K562 (cell line): ENCODE data around the gene SYVN1. TPM values are rescaled to one million over a fixed set of nuclear protein-coding genes. Genes with fewer than 3 reads are reported as not detected.

ENCODE experiments used
- BRF2 ChIP-seq: IDR thresholded peaks from 3 replicates; pipeline ENCODE4 v1.6.1; 2011; ENCODE audit warnings: borderline replicate concordance, mild to moderate bottlenecking; ENCODE audit not compliant: insufficient read length, insufficient read depth
- CCNT2 ChIP-seq: IDR thresholded peaks from 2 replicates; pipeline ENCODE4 v1.6.1; 2011; ENCODE audit warnings: borderline replicate concordance, low read depth, mild to moderate bottlenecking, moderate library complexity, mixed read lengths, low read length; ENCODE audit not compliant: insufficient read length; ENCODE audit errors: extremely low read depth
- CREB5 ChIP-seq: fragments of 250-450 bp; sonication (Bioruptor Pico); IDR thresholded peaks from 2 replicates; pipeline ENCODE4 v1.5.0; 2020; ENCODE audit warnings: mild to moderate bottlenecking
- DDX20 ChIP-seq: fragments of 450-650 bp; IDR thresholded peaks from 2 replicates; pipeline ENCODE4 v1.6.1; 2016; ENCODE audit warnings: missing genetic modification characterization, low read depth, mild to moderate bottlenecking, missing compliant biosample characterization, moderate library complexity
- ELF1 ChIP-seq: fragments of 200-800 bp; sonication (Bioruptor generic); IDR thresholded peaks from 2 replicates; pipeline ENCODE4 v1.6.1; 2016; ENCODE audit warnings: missing genetic modification characterization, missing compliant biosample characterization
- FOXA1 ChIP-seq: fragments of 450-650 bp; IDR thresholded peaks from 2 replicates; pipeline ENCODE4 v1.6.1; 2016; ENCODE audit warnings: mild to moderate bottlenecking, borderline replicate concordance
- GATAD2B ChIP-seq: fragments of 450-650 bp; IDR thresholded peaks from 2 replicates; pipeline ENCODE4 v1.6.1; 2017; ENCODE audit warnings: mild to moderate bottlenecking, borderline replicate concordance
- GTF2E2 ChIP-seq: fragments of 200-800 bp; sonication (Bioruptor generic); IDR thresholded peaks from 2 replicates; pipeline ENCODE4 v1.6.1; 2016; ENCODE audit warnings: missing genetic modification characterization, missing compliant biosample characterization
- GTF2F1 ChIP-seq: IDR thresholded peaks from 2 replicates; pipeline ENCODE4 v1.6.1; 2011; ENCODE audit warnings: low read depth, low read length, improper control_type of control experiment
- ID3 ChIP-seq, 2 experiments: fragments of 250-450 bp in 1 of 2; fragments of 450-650 bp in 1 of 2; sonication (Bioruptor Pico) in 1 of 2; IDR thresholded peaks; 2 replicates each; pipeline versions ENCODE4 v1.6.1 to v1.8.0; 2016 to 2021; ENCODE audit warnings: mild to moderate bottlenecking in 2 of 2, moderate library complexity in 2 of 2, missing compliant biosample characterization in 1 of 2, missing genetic modification characterization in 1 of 2
- KLF10 ChIP-seq: fragments of 250-450 bp; sonication (Bioruptor Pico); IDR thresholded peaks from 2 replicates; pipeline ENCODE4 v1.6.1; 2021; ENCODE audit warnings: matching md5 sums
- MAX ChIP-seq: sonication (generic); formaldehyde crosslinking; IDR thresholded peaks from 2 replicates; pipeline ENCODE4 v1.9.0; 2022; ENCODE audit warnings: mild to moderate bottlenecking, missing genetic modification reagents
- MTF1 ChIP-seq: fragments of 250-450 bp; sonication (Bioruptor Pico); IDR thresholded peaks from 2 replicates; pipeline ENCODE4 v1.9.0; 2021; ENCODE audit warnings: moderate library complexity, mild to moderate bottlenecking, inconsistent platforms, borderline replicate concordance
- POU5F1 ChIP-seq: fragments of 150-350 bp; IDR thresholded peaks from 2 replicates; pipeline ENCODE4 v1.6.1; 2014; ENCODE audit warnings: borderline replicate concordance, low read length, low read depth, mild to moderate bottlenecking; ENCODE audit not compliant: partially characterized antibody
- RB1 ChIP-seq: fragments of 450-650 bp; IDR thresholded peaks from 2 replicates; pipeline ENCODE4 v1.6.1; 2017; ENCODE audit warnings: low read depth, mild to moderate bottlenecking
- TSC22D4 ChIP-seq: fragments of 450-650 bp; IDR thresholded peaks from 2 replicates; pipeline ENCODE4 v1.6.1; 2016; ENCODE audit warnings: missing genetic modification characterization, missing biosample characterization, control low read depth
- VEZF1 ChIP-seq: fragments of 200-800 bp; sonication (Bioruptor generic); IDR thresholded peaks from 2 replicates; pipeline ENCODE4 v1.6.1; 2017; ENCODE audit warnings: missing genetic modification characterization, missing compliant biosample characterization
- ZBTB26 ChIP-seq: fragments of 450-650 bp; formaldehyde crosslinking; IDR thresholded peaks from 2 replicates; pipeline ENCODE4 v1.4.0; 2022; ENCODE audit warnings: missing genetic modification characterization
- ZNF76 ChIP-seq: fragments of 250-450 bp; sonication (Bioruptor Pico); IDR thresholded peaks from 2 replicates; pipeline ENCODE4 v1.4.0; 2020; ENCODE audit warnings: mild to moderate bottlenecking, moderate library complexity, borderline replicate concordance
- polyA plus RNA-seq, 8 experiments: library from polyadenylated mRNA; depleted of rRNA in 4 of 8; stranded (reverse) in 5 of 8; unstranded in 3 of 8; fragments of >200 nt; fragmentation: Nextera tagmentation in 2 of 8; fragmentation: Illumina TruSeq in 1 of 8; extraction: Ambion mirVana in 2 of 8; extraction: Trizol in 1 of 8; gene quantifications; 2 replicates each; pipeline versions ENCODE4 v1.2.1 to v1.2.3, GENCODE V29; 2011 to 2014; ENCODE audit warnings: inconsistent platforms in 1 of 8, missing spikeins in 1 of 8
- total RNA-seq, 7 experiments: library from RNA; depleted of rRNA in 6 of 7; stranded (reverse); fragments of >200 nt in 6 of 7; fragmentation: Illumina TruSeq in 2 of 7; extraction: Trizol in 2 of 7; gene quantifications; 2 replicates each; pipeline versions ENCODE4 v1.2.1 to v1.2.3, GENCODE V29; 2011 to 2021; ENCODE audit warnings: low replicate concordance in 1 of 7

SYVN1 gene
- total and polyA plus RNA-seq, 9 of the 15 experiments (the other 6 are each of a cell fraction or from before 2014, with no cell fraction given) = 0.41 to 47.4 (median 9.9) TPM

GRCh38 chr11:65083834-65084597, 50.3 kb downstream of the SYVN1 start, which contains the start of the genes CDCA5 and ZFPL1 (continued):
- TF ChIP-seq CREB5 (no peak), KLF10 (CRISPR knock-in tag) (no peak), GTF2E2 (no peak), ELF1 (peak; percentile 99), BRF2 (no peak), MAX (CRISPR knock-in tag) (peak; percentile 80), ZBTB26 (CRISPR knock-in tag) (peak; percentile 49; the same call in 1 of the 2 replicates), TSC22D4 (tag) (no peak), DDX20 (no peak), FOXA1 (no peak), ZNF76 (CRISPR knock-in tag) (peak; percentile 27; the same call in 1 of the 2 replicates), CCNT2 (peak; percentile 76), VEZF1 (peak; percentile 77), MTF1 (CRISPR knock-in tag) (no peak), RB1 (peak; percentile 85), POU5F1 (peak; percentile 67), ID3 (CRISPR knock-in tag; IDR thresholded peaks at IDR 0.05) (no peak), ID3 (tag; IDR thresholded peaks at IDR 0.05) (peak; percentile 61; the same call in 1 of the 2 replicates), GTF2F1 (no peak), GATAD2B (no peak; the same call in 1 of the 2 replicates)
